Mesothelial cell of epicardium (in vitro differentiated cells): ENCODE results near the gene ECEL1. TPM values are rescaled to one million over a fixed set of nuclear protein-coding genes. Genes with fewer than 3 reads are reported as not detected.

ENCODE experiments used
- DNase-seq, 2 experiments: peaks; one replicate each; pipeline ENCODE4 v3.0.0; 2021; ENCODE audit warnings: low spot score in 2 of 2; ENCODE audit not compliant: unreplicated experiment in 2 of 2
- H3K27ac Mint-ChIP-seq: 2 replicates; pipeline ENCODE4 v1.8.0; 2021; ENCODE audit warnings: mixed read lengths
- H3K27me3 Mint-ChIP-seq: 2 replicates; pipeline ENCODE4 v1.8.0; 2021; ENCODE audit warnings: low read depth, mixed read lengths
- H3K36me3 Mint-ChIP-seq: 2 replicates; pipeline ENCODE4 v1.8.0; 2021; ENCODE audit warnings: mixed read lengths
- H3K4me1 Mint-ChIP-seq: 2 replicates; pipeline ENCODE4 v1.8.0; 2021; ENCODE audit warnings: mixed read lengths
- H3K4me3 Mint-ChIP-seq: 2 replicates; pipeline ENCODE4 v1.8.0; 2021; ENCODE audit warnings: mild to moderate bottlenecking, moderate library complexity, mixed read lengths
- H3K9me3 Mint-ChIP-seq: 2 replicates; pipeline ENCODE4 v1.8.0; 2021; ENCODE audit warnings: mixed read lengths
- total RNA-seq: library from RNA; stranded (reverse); gene quantifications from 3 replicates; pipeline ENCODE4 v1.2.1, GENCODE V29; 2021
- TF ChIP-seq, protein P1 (sequence below): fragments of 200-600 bp; sonication (generic); IDR thresholded peaks from one replicate; pipeline ENCODE4 v1.5.0; 2021; ENCODE audit warnings: antibody characterized with exemption; ENCODE audit not compliant: unreplicated experiment

Gene ECEL1
- total RNA-seq, 1 donor from 2014 or later = 8.8 TPM

DNA sequence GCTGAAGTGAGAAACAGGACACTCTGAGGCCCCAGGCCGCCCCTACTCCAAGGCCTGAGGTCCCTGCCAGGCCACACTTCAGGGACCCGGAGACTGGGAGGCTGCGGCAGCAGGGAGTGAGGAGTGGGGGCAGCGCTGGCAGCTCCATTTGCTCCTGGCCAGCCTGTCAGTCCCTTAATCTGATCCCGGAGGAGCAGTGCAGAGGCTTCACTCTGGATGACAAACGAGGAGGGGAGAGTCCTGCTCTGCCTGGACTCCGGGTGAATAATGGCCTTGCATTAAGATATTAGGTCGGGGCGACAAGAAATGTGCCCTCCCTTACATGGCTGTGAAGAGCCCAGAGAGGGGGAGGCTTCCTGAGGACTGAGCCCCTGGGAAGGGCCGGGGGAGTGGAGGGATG is 18.2 kb upstream of the ECEL1 start:
- Mint-ChIP-seq H3K9me3 (no peaks in the 10 kb centered on the region), H3K27me3 (peaks cover 75% of the 10 kb centered on the region), H3K27ac (no peak overlapping the region), H3K4me1 (peaks cover 36% of the 10 kb centered on the region), H3K36me3 (no peaks in the 10 kb centered on the region), H3K4me3 (no peak overlapping the region)
- no peak for DNase-seq
- TF ChIP-seq, protein P1, sequence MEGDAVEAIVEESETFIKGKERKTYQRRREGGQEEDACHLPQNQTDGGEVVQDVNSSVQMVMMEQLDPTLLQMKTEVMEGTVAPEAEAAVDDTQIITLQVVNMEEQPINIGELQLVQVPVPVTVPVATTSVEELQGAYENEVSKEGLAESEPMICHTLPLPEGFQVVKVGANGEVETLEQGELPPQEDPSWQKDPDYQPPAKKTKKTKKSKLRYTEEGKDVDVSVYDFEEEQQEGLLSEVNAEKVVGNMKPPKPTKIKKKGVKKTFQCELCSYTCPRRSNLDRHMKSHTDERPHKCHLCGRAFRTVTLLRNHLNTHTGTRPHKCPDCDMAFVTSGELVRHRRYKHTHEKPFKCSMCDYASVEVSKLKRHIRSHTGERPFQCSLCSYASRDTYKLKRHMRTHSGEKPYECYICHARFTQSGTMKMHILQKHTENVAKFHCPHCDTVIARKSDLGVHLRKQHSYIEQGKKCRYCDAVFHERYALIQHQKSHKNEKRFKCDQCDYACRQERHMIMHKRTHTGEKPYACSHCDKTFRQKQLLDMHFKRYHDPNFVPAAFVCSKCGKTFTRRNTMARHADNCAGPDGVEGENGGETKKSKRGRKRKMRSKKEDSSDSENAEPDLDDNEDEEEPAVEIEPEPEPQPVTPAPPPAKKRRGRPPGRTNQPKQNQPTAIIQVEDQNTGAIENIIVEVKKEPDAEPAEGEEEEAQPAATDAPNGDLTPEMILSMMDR = no peak

DNA sequence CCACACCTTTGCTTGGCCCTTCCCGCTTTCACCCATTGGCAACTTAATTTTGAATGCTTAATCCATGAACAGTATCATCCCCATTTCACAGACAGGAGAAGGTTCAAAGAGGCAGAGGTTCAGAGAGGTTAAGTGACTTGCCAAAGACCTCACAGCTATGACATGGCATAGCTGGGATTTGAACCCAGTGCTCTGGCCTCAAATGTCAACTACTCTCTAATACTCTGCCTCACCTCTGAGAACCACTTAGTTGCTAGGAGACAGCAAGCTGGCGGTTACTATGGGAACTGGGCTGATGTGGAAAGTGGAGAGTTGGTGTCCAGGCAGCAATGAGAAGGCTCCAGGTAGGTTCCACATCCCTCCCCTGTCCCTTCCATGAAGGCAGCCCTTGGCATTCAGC is 16.8 kb upstream of the ECEL1 start:
- H3K9me3 Mint-ChIP-seq = no peaks in the 10 kb centered on the region
- no peak overlapping the region for H3K27ac Mint-ChIP-seq
- no peak overlapping the region for H3K4me3 Mint-ChIP-seq
- peaks cover 36% of the 10 kb centered on the region for H3K4me1 Mint-ChIP-seq
- no peaks in the 10 kb centered on the region for H3K36me3 Mint-ChIP-seq
- no peak for DNase-seq
- TF ChIP-seq, protein P1 = no peak
- peaks cover 75% of the 10 kb centered on the region for H3K27me3 Mint-ChIP-seq

DNA sequence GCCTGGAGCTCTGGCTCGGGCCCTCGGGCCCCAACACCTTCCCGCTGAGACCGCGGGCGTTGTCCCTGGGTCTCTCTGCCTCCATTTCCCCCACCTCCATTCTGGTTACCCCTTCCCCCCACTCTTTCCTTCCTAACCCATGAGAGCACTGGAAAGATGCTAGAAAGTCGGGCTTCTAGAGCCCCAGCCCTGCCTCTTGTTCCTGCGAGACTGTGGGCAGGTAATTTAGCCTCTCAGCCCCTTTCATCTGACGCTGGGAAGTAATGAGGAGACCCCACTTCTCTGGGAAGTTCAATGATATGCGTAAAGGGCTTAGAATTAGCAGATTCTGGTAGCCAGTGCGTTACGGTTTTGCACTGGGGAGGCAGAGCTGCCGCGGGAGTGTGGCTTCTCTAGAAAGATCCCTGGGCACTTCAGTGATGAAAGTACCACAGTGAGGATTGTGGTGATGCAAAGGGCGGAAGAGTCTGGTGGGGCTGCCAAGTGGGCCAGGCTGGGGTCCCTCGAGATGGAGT is 16.2 kb upstream of the ECEL1 start:
- H3K27ac Mint-ChIP-seq = no peak overlapping the region
- DNase-seq = no peak
- H3K4me3 Mint-ChIP-seq = peak overlapping the region; percentile 63
- peaks cover 76% of the 10 kb centered on the region for H3K27me3 Mint-ChIP-seq
- TF ChIP-seq, protein P1 = no peak
- H3K4me1 Mint-ChIP-seq = peaks cover 36% of the 10 kb centered on the region
- H3K36me3 Mint-ChIP-seq = no peaks in the 10 kb centered on the region
- H3K9me3 Mint-ChIP-seq = no peaks in the 10 kb centered on the region

DNA sequence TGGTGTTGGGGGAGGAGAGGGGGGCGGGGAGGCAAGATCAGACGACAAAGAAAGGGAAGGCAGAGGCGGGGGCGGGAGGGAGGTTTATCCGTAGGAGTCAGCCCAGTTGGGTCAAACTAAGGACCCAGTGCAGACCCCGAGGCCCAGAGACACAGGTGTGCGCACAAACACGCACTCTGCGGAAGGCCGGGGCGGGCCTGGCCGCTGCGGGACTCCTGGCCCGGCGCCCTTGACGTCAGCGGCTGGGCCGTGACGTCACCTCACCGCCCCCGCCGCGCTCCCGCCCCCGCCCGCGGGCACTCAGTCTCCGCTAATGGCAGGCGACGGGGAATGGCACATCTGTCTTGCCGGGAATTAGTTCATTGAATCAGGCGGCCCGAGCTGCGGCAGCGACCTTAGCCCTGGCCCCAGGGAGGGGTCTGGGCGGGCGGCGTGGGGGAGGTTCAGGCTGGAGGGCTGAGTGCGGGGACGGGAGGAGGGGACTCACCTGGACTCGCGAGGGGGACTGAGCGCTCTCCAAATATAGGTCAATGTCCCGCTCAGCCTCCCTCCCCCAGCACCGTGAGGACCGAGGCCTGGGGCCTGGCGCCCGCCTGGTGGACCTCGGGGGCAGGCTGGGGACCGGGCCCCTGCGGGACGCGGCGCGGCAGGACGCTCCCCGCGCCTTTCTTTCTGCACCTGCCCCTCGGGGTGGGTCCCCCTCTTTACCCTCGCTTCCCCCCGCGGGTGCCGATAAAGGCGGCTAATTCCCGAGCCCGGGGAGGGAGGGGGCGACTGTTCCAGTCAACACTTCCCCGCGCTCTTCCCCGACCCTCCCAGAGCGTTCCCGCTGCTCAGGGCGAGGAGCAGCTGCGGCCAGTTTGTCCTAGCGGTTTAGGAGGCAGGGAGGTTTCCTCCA is 15.5 kb upstream of the ECEL1 start:
- Mint-ChIP-seq H3K36me3 (no peaks in the 10 kb centered on the region), H3K4me3 (peak overlapping the region; percentile 71), H3K27ac (peak overlapping the region; percentile 25), H3K27me3 (peaks cover 76% of the 10 kb centered on the region), H3K4me1 (peaks cover 36% of the 10 kb centered on the region), H3K9me3 (no peaks in the 10 kb centered on the region)
- TF ChIP-seq, protein P1 = no peak
- peak in 1 of 2 experiments; percentile 66 for DNase-seq

DNA sequence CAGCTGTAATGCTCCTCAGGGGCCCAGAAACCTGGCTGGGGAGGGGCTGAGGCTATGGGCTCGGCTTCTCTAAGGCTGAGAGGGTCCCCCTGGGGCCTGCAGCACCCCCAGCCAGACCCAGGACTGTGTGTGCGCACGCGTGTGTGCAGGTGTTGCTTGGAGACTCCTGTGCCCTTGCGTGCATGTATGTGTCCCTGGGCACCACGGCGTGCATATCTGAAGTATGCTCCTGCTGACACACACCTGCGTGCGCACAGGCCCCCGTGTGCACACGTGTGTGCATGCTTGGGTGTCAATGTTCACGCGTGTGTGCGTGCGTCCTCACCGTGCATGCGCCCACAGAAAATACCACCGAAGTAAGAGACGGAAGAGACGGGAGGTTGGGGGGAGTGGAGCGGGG is 14.9 kb upstream of the ECEL1 start:
- Mint-ChIP-seq H3K27me3 (peaks cover 77% of the 10 kb centered on the region), H3K9me3 (no peaks in the 10 kb centered on the region), H3K27ac (peak overlapping the region; percentile 77), H3K4me1 (peaks cover 36% of the 10 kb centered on the region), H3K36me3 (no peaks in the 10 kb centered on the region), H3K4me3 (peak overlapping the region; percentile 71)
- no peak for DNase-seq
- TF ChIP-seq, protein P1 = no peak
